OCI-LY1 (cell line): ENCODE data around the gene HOXA3.

Experiments used
- H2AFZ ChIP-seq: fragments of 200-600 bp; sonication (generic), shearing (Covaris generic); 2 replicates; pipeline ENCODE4 v1.6.0; 2014; ENCODE audit warnings: antibody characterized with exemption, mild to moderate bottlenecking, low read length
- H3F3A ChIP-seq: fragments of 200-600 bp; sonication (generic), shearing (Covaris generic); 2 replicates; pipeline ENCODE4 v1.6.0; 2014; ENCODE audit warnings: mild to moderate bottlenecking, antibody characterized with exemption, low read length, moderate library complexity; ENCODE audit not compliant: insufficient read depth
- H3K27ac ChIP-seq: fragments of 200-600 bp; sonication (generic); 2 replicates; pipeline ENCODE4 v1.5.1; 2014; ENCODE audit warnings: low read length, mixed run types, mild to moderate bottlenecking, low read depth; ENCODE audit not compliant: poor library complexity, severe bottlenecking
- H3K27me3 ChIP-seq: fragments of 200-600 bp; sonication (generic); 2 replicates; pipeline ENCODE4 v1.6.0; 2014; ENCODE audit warnings: antibody characterized with exemption, mild to moderate bottlenecking, low read length, moderate library complexity; ENCODE audit not compliant: insufficient read depth
- H3K36me3 ChIP-seq: fragments of 200-600 bp; sonication (generic); 2 replicates; pipeline ENCODE4 v1.6.1; 2014; ENCODE audit warnings: mild to moderate bottlenecking, antibody characterized with exemption, low read length, moderate library complexity, mixed read lengths; ENCODE audit not compliant: insufficient read depth
- H3K4me1 ChIP-seq: fragments of 200-600 bp; sonication (generic); 2 replicates; pipeline ENCODE4 v1.5.1; 2014; ENCODE audit warnings: mild to moderate bottlenecking, low read length, moderate library complexity; ENCODE audit not compliant: insufficient read depth, severe bottlenecking
- H3K4me2 ChIP-seq: fragments of 200-600 bp; sonication (generic), shearing (Covaris generic); 2 replicates; pipeline ENCODE4 v1.6.1; 2014; ENCODE audit warnings: low read length
- H3K4me3 ChIP-seq: fragments of 200-600 bp; sonication (generic); 2 replicates; pipeline ENCODE4 v1.5.1; 2014; ENCODE audit warnings: low read length, low read depth, mild to moderate bottlenecking, mixed read lengths; ENCODE audit not compliant: poor library complexity, severe bottlenecking
- H3K79me2 ChIP-seq: fragments of 200-600 bp; shearing (Covaris generic); 2 replicates; pipeline ENCODE4 v1.6.1; 2016; ENCODE audit warnings: mixed run types, low read length, mixed read lengths; ENCODE audit not compliant: insufficient read depth
- H3K9ac ChIP-seq: fragments of 200-600 bp; sonication (generic), shearing (Covaris generic); 2 replicates; pipeline ENCODE4 v1.6.1; 2014; ENCODE audit warnings: mild to moderate bottlenecking, low read length, mixed read lengths
- H3K9me2 ChIP-seq: fragments of 200-600 bp; sonication (generic), shearing (Covaris generic); 2 replicates; pipeline ENCODE4 v1.6.1; 2014; ENCODE audit warnings: low read depth, mild to moderate bottlenecking, low read length, mixed read lengths
- H3K9me3 ChIP-seq: fragments of 200-600 bp; shearing (Covaris generic); 2 replicates; pipeline ENCODE4 v1.6.1; 2014; ENCODE audit warnings: low read length, mixed read lengths
- H4K20me1 ChIP-seq: fragments of 200-600 bp; sonication (generic), shearing (Covaris generic); 2 replicates; pipeline ENCODE4 v1.6.0; 2016; ENCODE audit warnings: mild to moderate bottlenecking, low read length; ENCODE audit not compliant: insufficient read depth
- CTCF ChIP-seq: fragments of 200-600 bp; sonication (generic), shearing (Covaris generic); IDR thresholded peaks from 2 replicates; pipeline ENCODE4 v1.5.1; 2017; ENCODE audit warnings: mild to moderate bottlenecking, antibody characterized with exemption, low read length, moderate library complexity, mixed read lengths
- EZH2 ChIP-seq: fragments of 200-600 bp; sonication (generic), shearing (Covaris generic); IDR thresholded peaks from 2 replicates; pipeline ENCODE4 v1.8.0; 2017; ENCODE audit warnings: borderline replicate concordance, mixed run types, mild to moderate bottlenecking, antibody characterized with exemption, low read length, moderate library complexity, mixed read lengths

Gene HOXA3

GRCh38 chr7:27140126-27140857, 12.1 kb downstream of the HOXA3 start:
- H2AFZ ChIP-seq, result no peak overlapping the region
- H3F3A ChIP-seq, result no peaks in the 10 kb centered on the region
- H3K27ac ChIP-seq, result no peak overlapping the region
- H3K4me2 ChIP-seq, result no peak overlapping the region
- H3K4me1 ChIP-seq, result peaks cover 20% of the 10 kb centered on the region
- no peaks in the 10 kb centered on the region for H4K20me1 ChIP-seq
- H3K9ac ChIP-seq, result no peak overlapping the region
- H3K27me3 ChIP-seq, result no peaks in the 10 kb centered on the region; the same call in 1 of the 2 replicates
- no peaks in the 10 kb centered on the region for H3K36me3 ChIP-seq
- no peaks in the 10 kb centered on the region for H3K79me2 ChIP-seq
- no peaks in the 10 kb centered on the region for H3K9me3 ChIP-seq
- H3K4me3 ChIP-seq, result no peak overlapping the region
- H3K9me2 ChIP-seq, result no peaks in the 10 kb centered on the region
- TF ChIP-seq EZH2, result no peak
- TF ChIP-seq CTCF, result no peak

DNA sequence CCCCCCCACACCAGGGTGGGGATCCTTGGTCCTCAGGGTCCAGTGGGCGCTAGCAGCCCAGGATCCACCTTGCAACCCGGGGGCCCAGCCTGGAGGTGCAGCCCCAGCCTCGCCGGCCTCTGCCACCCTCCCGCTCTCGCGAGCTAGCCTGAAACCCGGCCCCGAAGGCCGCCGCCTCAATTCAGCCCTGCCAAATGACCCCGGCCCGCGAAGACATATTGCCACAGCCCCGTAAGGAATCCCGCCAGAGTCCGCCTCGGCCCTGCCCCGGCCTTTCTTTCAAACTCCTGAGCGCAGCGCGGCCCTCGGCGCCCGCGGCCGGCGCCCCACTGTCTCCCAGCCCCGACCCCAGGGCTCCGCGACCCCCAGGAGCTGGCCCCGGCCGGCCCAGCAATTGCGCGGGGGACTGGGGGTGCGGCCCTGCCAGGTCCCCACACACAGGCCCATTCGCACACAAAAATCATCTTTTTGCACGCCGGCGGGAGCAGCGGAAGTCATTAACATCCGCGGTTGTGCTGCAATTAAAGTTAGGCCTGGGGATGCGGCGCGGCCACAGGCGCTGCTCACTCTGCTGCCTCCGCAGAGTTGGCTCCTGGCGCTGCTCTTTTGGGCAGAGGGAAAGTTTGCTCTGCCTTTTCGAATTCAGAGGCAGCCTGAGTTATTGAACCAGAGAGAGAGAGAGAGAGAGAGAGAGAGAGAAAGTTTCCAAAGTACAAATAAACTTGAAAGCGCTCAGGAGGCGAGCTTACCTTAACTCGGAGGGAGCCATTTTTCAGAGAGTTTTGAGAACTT, 12.9 kb downstream of the HOXA3 start:
- Histone ChIP-seq H3K9me3 (no peaks in the 10 kb centered on the region), H3K27ac (no peak overlapping the region), H3K79me2 (no peaks in the 10 kb centered on the region), H2AFZ (no peak overlapping the region), H3K4me1 (peaks cover 17% of the 10 kb centered on the region), H3K9ac (no peak overlapping the region), H3K27me3 (no peaks in the 10 kb centered on the region), H3K36me3 (no peaks in the 10 kb centered on the region), H3K4me2 (no peak overlapping the region), H3K4me3 (no peak overlapping the region), H4K20me1 (no peaks in the 10 kb centered on the region), H3F3A (no peaks in the 10 kb centered on the region), H3K9me2 (no peaks in the 10 kb centered on the region)
- TF ChIP-seq CTCF (no peak), EZH2 (no peak)

GRCh38 chr7:27138985-27139333, 13.4 kb downstream of the HOXA3 start:
- no peak overlapping the region for H3K4me3 ChIP-seq
- H3K27me3 ChIP-seq, result no peaks in the 10 kb centered on the region

More at GRCh38 chr7:27138985-27139333, 13.4 kb downstream of the HOXA3 start:
- no peaks in the 10 kb centered on the region for H3K9me3 ChIP-seq
- H3K9me2 ChIP-seq, result no peaks in the 10 kb centered on the region
- no peak overlapping the region for H2AFZ ChIP-seq
- no peaks in the 10 kb centered on the region for H3K79me2 ChIP-seq
- no peaks in the 10 kb centered on the region for H3K36me3 ChIP-seq
- no peak overlapping the region for H3K9ac ChIP-seq
- H4K20me1 ChIP-seq, result no peaks in the 10 kb centered on the region
- H3K4me2 ChIP-seq, result no peak overlapping the region
- H3K4me1 ChIP-seq, result peaks cover 11% of the 10 kb centered on the region
- H3F3A ChIP-seq, result no peaks in the 10 kb centered on the region
- no peak overlapping the region for H3K27ac ChIP-seq
- TF ChIP-seq EZH2, result no peak
- TF ChIP-seq CTCF, result no peak
